Left colon (tissue), 2 donors: ENCODE results near the gene DDX41. TPM values are rescaled to one million over a fixed set of nuclear protein-coding genes. Genes with fewer than 3 reads are reported as not detected.
"Not testable (repeated sequence)": the region's sequence is repeated elsewhere in the genome, so short reads cannot be mapped to it uniquely, and the experiment has no call there.

ENCODE experiments used
- ATAC-seq: fragments of 200-7000 bp; cut with Tn5 transposase; one replicate; pipeline ENCODE4 v1.9.1; 2020; ENCODE audit warnings: mild to moderate bottlenecking, moderate library complexity
- DNase-seq, 2 donors: peaks; one replicate each; pipeline ENCODE4 v3.0.0-alpha.2; 2020
- intact Hi-C, 2 donors: fragments of 100-400 bp; cut with DNase I in 1 of 2; cut with micrococcal nuclease in 1 of 2; formaldehyde crosslinking; loops; one replicate each; pipeline versions ENCODE4 v1.11.2 to v1.14.0; 2022; cut with DNase I, micrococcal nuclease
- total RNA-seq, 2 donors: library from RNA; stranded (reverse); fragmentation: NEBNext Ultra II Directional; extraction: Animal tissue kit (Norgen Biotek cat#: 25700); gene quantifications; one replicate each; pipeline ENCODE4 v1.2.1, GENCODE V29; 2021
- donor health status: DM: no; HTN: no; CAD: no.
- donor health status: DM: yes; HTN: yes; CAD: no.

Gene DDX41
- total RNA-seq, 2 donors from 2014 or later = 74.3 to 79.9 TPM

GRCh38 chr5:177540438-177540837 lies 23.7 kb upstream of the DDX41 start:
- DNase-seq (no peak), ATAC-seq (peak; percentile 71)
- intact Hi-C loops = no loop called here

GRCh38 chr5:177539411-177539810 lies 22.6 kb upstream of the DDX41 start:
- intact Hi-C loops = no loop called here
- no peak for DNase-seq
- no peak for ATAC-seq

- intact Hi-C loops = no loop called here
- no peak for ATAC-seq
Observed at GRCh38 chr5:177538876-177539275, 22.1 kb upstream of the DDX41 start.

DNA sequence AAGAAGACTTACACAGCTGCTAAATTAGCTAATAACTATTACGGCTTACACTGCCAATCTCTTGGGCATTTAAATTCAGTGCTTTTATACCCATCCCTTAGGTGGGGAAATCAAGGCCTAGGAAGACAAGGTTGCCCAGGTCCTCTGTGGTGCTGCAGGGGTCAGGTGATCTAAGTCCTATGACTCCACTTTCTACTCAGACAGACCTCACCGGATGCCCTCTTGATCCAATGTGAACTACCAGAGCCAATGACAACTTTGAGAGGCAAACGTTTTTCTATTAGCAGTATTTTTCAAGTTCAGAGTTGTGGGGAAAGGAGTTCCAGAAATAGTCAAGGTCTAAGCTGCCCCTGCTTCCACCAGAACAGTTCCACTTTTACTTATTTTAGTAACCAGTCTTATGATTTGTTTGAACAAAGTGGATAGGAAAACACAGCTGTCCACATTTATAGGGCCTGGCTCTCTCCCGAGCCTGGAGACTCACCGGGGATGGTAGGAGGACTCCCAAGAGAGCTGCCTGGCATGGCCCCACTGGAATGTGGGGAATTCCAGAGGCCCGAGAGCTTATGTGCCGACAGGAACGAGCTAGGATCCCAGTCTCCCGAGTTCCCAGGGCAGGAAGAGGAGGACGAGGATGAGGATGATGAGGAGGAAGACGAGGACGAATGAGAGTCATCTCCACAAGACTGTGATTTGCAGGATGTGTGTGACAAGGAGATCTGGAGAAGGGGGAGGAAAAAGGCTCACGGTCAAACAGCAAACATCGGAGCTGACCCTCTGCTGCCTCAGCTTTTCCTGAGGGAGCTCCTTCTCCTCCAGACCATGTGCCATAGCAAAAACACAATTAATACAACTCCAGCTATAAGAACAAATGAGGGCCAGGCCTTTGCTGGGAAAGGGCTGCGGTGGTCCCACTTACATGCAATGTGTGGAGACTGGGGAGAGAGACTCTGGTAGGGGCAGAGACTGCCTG lies 20.9 kb upstream of the DDX41 start:
- DNase-seq = peak; percentile 32 to 55
- ATAC-seq = peak; percentile 76
- intact Hi-C loops = no loop called here

More at GRCh38 chr5:177538876-177539275, 22.1 kb upstream of the DDX41 start:
- DNase-seq = no peak

DNA sequence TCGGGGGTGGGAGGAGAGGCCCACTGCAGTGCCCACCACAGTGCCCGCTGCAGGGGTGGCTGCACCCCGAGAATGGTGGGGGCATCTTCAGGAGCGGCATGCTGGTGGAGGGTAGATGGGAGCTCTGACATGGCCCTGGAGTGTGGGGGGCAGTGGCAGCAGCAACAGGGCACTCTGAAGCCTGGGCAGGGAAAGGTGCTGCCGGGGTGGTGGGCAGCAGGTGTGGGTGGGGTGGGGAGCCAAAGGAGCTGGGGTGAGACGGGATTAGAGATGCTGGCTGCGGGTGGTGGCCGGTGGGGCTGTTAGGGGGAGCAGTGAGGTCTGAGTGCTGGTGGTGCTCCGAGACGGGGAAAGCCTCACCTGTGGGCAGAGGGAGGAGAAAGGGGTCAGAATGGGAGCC lies 19.6 kb upstream of the DDX41 start:
- DNase-seq (no peak), ATAC-seq (no peak)
- intact Hi-C loops = no loop called here

DNA sequence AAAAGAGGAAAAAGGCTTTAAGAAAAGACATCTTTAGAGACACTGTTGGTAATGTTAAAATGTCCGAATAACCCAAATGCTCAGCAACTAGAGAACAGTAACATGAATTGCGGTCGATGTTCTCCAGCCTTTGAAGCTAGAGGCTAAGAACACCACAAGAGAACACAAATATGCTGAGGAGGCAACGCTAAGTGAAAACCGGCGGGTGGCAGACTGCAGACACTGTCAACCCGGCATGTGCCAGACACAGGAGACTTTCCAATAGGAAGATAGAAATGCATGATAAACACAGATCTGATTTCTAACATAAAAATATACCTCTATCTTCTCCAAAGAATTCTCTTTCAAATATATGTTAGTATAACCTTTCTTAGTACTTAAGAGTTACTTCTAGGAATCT lies 18.4 kb upstream of the DDX41 start:
- ATAC-seq = no peak
- intact Hi-C loops = no loop called here
- no peak for DNase-seq

DNA sequence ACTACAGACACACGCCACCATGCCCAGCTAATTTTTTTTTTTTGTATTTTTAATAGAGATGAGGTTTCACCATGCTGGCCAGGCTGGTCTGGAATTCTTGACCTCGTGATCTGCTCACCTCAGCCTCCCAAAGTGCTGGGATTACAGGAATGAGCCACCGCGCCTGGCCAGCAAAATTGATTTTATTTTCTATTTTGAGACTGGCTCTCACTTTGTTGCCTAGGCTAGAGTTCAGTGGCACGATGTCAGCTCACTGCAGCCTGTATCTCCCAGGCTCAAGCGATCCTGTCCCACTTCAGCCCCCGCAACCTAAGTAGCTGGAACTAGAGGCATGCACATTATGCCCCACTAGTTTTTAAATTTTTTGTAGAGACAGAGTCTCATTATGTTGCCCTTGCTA lies 17.7 kb upstream of the DDX41 start:
- DNase-seq, intact Hi-C loops, ATAC-seq: not testable (repeated sequence)

GRCh38 chr5:177531209-177531940 lies 14.6 kb upstream of the DDX41 start:
- intact Hi-C loops = no loop called here
- no peak for ATAC-seq
- no peak for DNase-seq

- intact Hi-C loops = no loop called here
Observed at GRCh38 chr5:177530638-177531037, 13.9 kb upstream of the DDX41 start.

DNA sequence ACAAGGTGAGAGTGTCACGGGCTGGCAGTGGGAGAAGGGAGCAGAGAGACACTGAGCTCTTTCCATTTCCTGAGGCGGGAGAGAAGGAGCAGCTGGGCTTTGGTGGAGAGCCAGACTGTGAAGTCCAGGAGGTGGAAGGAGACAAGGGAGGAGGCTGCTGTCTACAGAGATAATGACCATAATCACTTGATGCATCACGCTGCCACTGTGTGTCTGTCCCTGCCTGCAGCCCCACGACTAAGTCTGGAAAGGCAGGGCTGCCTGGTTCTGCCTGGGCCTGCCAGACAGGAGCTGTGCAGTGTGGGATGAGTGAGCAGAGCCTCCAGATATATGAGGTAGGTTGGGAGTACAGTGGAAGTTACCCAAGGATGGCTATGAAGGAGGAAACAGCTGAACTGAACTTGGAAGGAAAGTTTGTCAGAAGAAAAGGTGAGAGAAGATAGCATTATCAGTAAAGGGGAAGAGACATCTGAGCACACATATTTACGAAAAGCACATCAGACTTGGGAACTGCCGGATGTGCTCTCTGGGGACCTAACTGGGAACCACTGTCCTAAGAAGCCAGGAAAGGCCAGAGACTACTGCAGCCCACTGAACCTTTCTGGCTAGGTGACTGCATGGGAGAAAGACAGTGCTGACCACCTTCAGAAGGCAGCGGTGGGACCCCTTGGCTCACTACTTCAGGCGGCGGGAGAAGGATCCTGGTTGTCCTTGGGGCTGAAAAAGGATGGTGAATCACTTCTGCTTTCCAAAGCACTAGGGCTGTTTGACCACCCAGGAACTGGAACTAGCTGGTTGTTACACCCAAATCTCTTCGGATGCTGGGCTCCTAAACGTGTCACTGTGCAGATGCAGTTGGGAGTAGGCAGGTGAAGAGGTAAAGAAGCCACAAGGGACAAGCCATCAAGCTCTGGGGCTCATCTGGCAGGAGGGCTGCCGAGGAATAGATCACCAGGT lies 12.8 kb upstream of the DDX41 start:
- no peak for DNase-seq
- no peak for ATAC-seq
- intact Hi-C loops = no loop called here

More at GRCh38 chr5:177530638-177531037, 13.9 kb upstream of the DDX41 start:
- no peak for DNase-seq
- ATAC-seq = no peak

GRCh38 chr5:177528631-177529030 lies 11.9 kb upstream of the DDX41 start:
- DNase-seq (no peak), ATAC-seq (no peak)
- intact Hi-C loops = no loop called here

DNA sequence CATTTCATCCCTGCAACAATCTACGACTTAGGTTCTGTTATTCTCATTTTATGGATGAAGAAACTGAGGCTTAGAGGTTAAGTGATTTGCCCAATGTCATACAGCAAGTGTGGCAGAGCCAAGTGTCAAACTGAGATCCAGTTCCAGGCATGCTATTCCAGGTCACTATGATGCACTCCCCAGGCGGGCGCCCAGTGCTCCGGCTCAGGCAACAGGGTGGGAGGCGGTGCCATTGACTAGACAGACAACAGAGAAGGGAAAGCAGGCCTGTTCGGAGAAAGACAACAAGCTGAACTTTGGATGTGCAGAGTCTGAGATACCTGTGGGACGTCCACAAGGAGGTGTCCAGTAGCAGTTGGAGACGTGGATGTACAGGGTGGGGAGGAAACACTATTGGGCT lies 10.8 kb upstream of the DDX41 start:
- intact Hi-C loops = no loop called here
- DNase-seq = no peak
- ATAC-seq = no peak

GRCh38 chr5:177526791-177527190 lies 10.0 kb upstream of the DDX41 start:
- ATAC-seq (no peak), DNase-seq (no peak)
- intact Hi-C loops = no loop called here

- intact Hi-C loops = no loop called here
- no peak for ATAC-seq
- DNase-seq = no peak
Observed at GRCh38 chr5:177526191-177526590, 9.4 kb upstream of the DDX41 start.

- intact Hi-C loops = no loop called here
- ATAC-seq = no peak
- DNase-seq = no peak
Observed at GRCh38 chr5:177524941-177525655, 8.3 kb upstream of the DDX41 start.

DNA sequence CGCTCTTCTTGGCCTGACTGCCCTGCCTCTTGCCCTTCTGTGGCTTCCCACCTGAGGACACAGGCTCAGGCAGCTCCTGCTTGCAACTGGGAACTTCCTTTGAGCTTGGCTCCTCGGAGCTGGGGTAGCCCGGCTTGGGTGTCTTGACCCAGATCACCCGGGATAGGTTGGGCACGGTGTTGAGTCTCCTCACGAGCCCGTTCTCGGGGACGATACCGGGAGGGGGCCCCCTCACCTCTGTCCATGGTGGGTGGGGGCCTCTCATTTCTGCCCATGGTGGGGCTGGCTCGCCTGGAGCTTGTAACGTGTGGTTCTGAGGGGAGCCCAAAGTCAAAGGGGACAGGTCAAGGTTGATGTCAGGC lies 7.8 kb upstream of the DDX41 start:
- no peak for ATAC-seq
- no peak for DNase-seq
- intact Hi-C loops = no loop called here

GRCh38 chr5:177523711-177524538 lies 7.2 kb upstream of the DDX41 start:
- intact Hi-C loops = no loop called here
- DNase-seq (no peak), ATAC-seq (no peak)
